CD14-positive monocyte (primary cell): ENCODE data around the gene MAPK4. TPM values are rescaled to one million over a fixed set of nuclear protein-coding genes. Genes with fewer than 3 reads are reported as not detected.

Experiments used
- DNase-seq, 3 donors: peaks; one replicate each; pipeline ENCODE4 v3.0.0-alpha.2; 2011 to 2022
- H2AFZ ChIP-seq: 2 replicates; pipeline ENCODE4 v1.6.0; 2012; ENCODE audit warnings: mild to moderate bottlenecking, low read depth, low read length, inconsistent platforms; ENCODE audit not compliant: insufficient read depth, poor library complexity, severe bottlenecking
- H3K27ac ChIP-seq, 2 donors: 1 replicate in 1 of 2; 2 replicates in 1 of 2; pipeline ENCODE4 v1.5.1; 2012 to 2013; ENCODE audit warnings: low read length in 2 of 2, control low read depth in 1 of 2, inconsistent platforms in 1 of 2, low read depth in 1 of 2, mild to moderate bottlenecking in 1 of 2
- H3K27me3 ChIP-seq, 2 donors: one replicate each; pipeline versions ENCODE4 v1.6.0 to v1.6.1; 2011 to 2013; ENCODE audit warnings: low read length in 2 of 2; ENCODE audit not compliant: control insufficient read depth in 2 of 2, insufficient read depth in 2 of 2
- H3K36me3 ChIP-seq, 2 donors: replicated peaks in 1 of 2; 1 replicate in 1 of 2; 2 replicates in 1 of 2; pipeline versions ENCODE4 v1.5.1 to v1.6.1; 2012 to 2013; ENCODE audit warnings: low read length in 2 of 2, control low read depth in 1 of 2, inconsistent platforms in 1 of 2, mild to moderate bottlenecking in 1 of 2; ENCODE audit not compliant: insufficient read depth in 2 of 2, control insufficient read depth in 1 of 2
- H3K4me1 ChIP-seq, 2 donors: 1 replicate in 1 of 2; 2 replicates in 1 of 2; pipeline versions ENCODE4 v1.5.1 to v1.6.1; 2012 to 2013; ENCODE audit warnings: low read length in 2 of 2, control low read depth in 1 of 2, inconsistent platforms in 1 of 2, mild to moderate bottlenecking in 1 of 2, moderate library complexity in 1 of 2; ENCODE audit not compliant: insufficient read depth in 2 of 2, control insufficient read depth in 1 of 2
- H3K4me2 ChIP-seq: replicated peaks from 2 replicates; pipeline ENCODE3; 2012; ENCODE audit warnings: low read length, moderate library complexity, mild to moderate bottlenecking; ENCODE audit not compliant: poor library complexity, severe bottlenecking; ENCODE audit errors: extremely low read depth
- H3K4me3 ChIP-seq, 3 experiments: fragments of 200-600 bp in 1 of 3; sonication (generic) in 1 of 3; replicated peaks in 1 of 3; 1 replicate in 2 of 3; 2 replicates in 1 of 3; pipeline ENCODE4 v1.5.1; 2011 to 2013; ENCODE audit warnings: low read length in 3 of 3, mild to moderate bottlenecking in 3 of 3, control low read depth in 2 of 3, low read depth in 2 of 3, inconsistent platforms in 1 of 3, moderate library complexity in 1 of 3
- H3K79me2 ChIP-seq: 2 replicates; pipeline ENCODE4 v1.6.0; 2012; ENCODE audit warnings: mild to moderate bottlenecking, control low read depth, inconsistent platforms, low read length, moderate library complexity; ENCODE audit not compliant: insufficient read depth
- H3K9ac ChIP-seq: 2 replicates; pipeline ENCODE4 v1.6.0; 2017; ENCODE audit warnings: low read length, mild to moderate bottlenecking; ENCODE audit not compliant: insufficient read depth, poor library complexity, severe bottlenecking
- H3K9me3 ChIP-seq, 2 donors: replicated peaks in 1 of 2; 1 replicate in 1 of 2; 2 replicates in 1 of 2; pipeline versions ENCODE4 v1.5.1 to v1.6.1; 2012 to 2013; ENCODE audit warnings: low read length in 2 of 2, control low read depth in 1 of 2; ENCODE audit not compliant: control insufficient read depth in 1 of 2, insufficient read depth in 1 of 2
- H4K20me1 ChIP-seq: 2 replicates; pipeline ENCODE4 v1.6.0; 2012; ENCODE audit warnings: mild to moderate bottlenecking, low read length, control low read depth, moderate library complexity; ENCODE audit not compliant: insufficient read depth
- H3K27ac Mint-ChIP-seq, 7 donors: one replicate each; pipeline ENCODE4 v1.8.0; 2020; ENCODE audit warnings: mild to moderate bottlenecking in 7 of 7, mixed read lengths in 7 of 7, moderate library complexity in 6 of 7, inconsistent platforms in 2 of 7
- H3K27me3 Mint-ChIP-seq, 3 donors: one replicate each; pipeline ENCODE4 v1.8.0; 2021 to 2022; ENCODE audit warnings: low read depth in 3 of 3, mild to moderate bottlenecking in 3 of 3, mixed read lengths in 3 of 3, moderate library complexity in 3 of 3, inconsistent platforms in 1 of 3
- H3K36me3 Mint-ChIP-seq, 2 donors: one replicate each; pipeline ENCODE4 v1.8.0; 2020; ENCODE audit warnings: mixed read lengths in 2 of 2, inconsistent platforms in 1 of 2, mild to moderate bottlenecking in 1 of 2
- H3K4me1 Mint-ChIP-seq: one replicate; pipeline ENCODE4 v1.8.0; 2020; ENCODE audit warnings: mild to moderate bottlenecking, mixed read lengths
- H3K4me3 Mint-ChIP-seq, 2 donors: one replicate each; pipeline ENCODE4 v1.8.0; 2020; ENCODE audit warnings: mild to moderate bottlenecking in 2 of 2, mixed read lengths in 2 of 2, moderate library complexity in 1 of 2
- H3K9me3 Mint-ChIP-seq, 7 donors: one replicate each; pipeline ENCODE4 v1.8.0; 2020 to 2022; ENCODE audit warnings: mixed read lengths in 7 of 7, mild to moderate bottlenecking in 6 of 7, moderate library complexity in 6 of 7, inconsistent platforms in 2 of 7
- CTCF ChIP-seq: fragments of 200-600 bp; IDR thresholded peaks from one replicate; pipeline ENCODE4 v1.8.0; 2022; ENCODE audit warnings: antibody characterized with exemption, mild to moderate bottlenecking
- WGBS: methylation state at CpG from one replicate; pipeline ENCODE4 v1.1.5; 2013; ENCODE audit warnings: missing lambda C conversion rate; ENCODE audit not compliant: insufficient coverage; 5-methylcytosine and 5-hydroxymethylcytosine counted together
- intact Hi-C, 2 donors: fragments of 100-400 bp; cut with micrococcal nuclease; formaldehyde crosslinking; loops; one replicate each; pipeline versions ENCODE4 v1.15.0 to v1.15.1; 2023
- polyA plus RNA-seq, 3 donors: library from polyadenylated mRNA; depleted of rRNA in 1 of 3; unstranded in 2 of 3; stranded (reverse) in 1 of 3; fragments of 300-500 nt in 2 of 3; fragments of >200 nt in 1 of 3; fragmentation: Illumina TruSeq in 2 of 3; gene quantifications; 1 replicate in 2 of 3; 2 replicates in 1 of 3; pipeline ENCODE4 v1.2.3, GENCODE V29; 2012 to 2021

MAPK4 gene
- polyA plus RNA-seq, 3 donors, result not detected

GRCh38 chr18:50656396-50656795, 96.5 kb downstream of the MAPK4 start:
- Histone ChIP-seq H3K27me3 (no peaks in the 10 kb centered on the region), H3K4me2 (no peak overlapping the region), H3K27ac (no peak overlapping the region), H3K9me3 (peaks cover 0 to 2% of the 10 kb centered on the region in 2 donors), H3K9ac (no peak overlapping the region), H3K79me2 (no peaks in the 10 kb centered on the region), H3K36me3 (no peaks in the 10 kb centered on the region), H3K4me3 (no peak overlapping the region), H3K4me1 (no peaks in the 10 kb centered on the region), H4K20me1 (no peaks in the 10 kb centered on the region), H2AFZ (no peak overlapping the region)
- Mint-ChIP-seq H3K27ac (no peak overlapping the region), H3K4me1 (no peaks in the 10 kb centered on the region), H3K9me3 (peaks cover 2 to 13% (median 7%) of the 10 kb centered on the region in 7 donors), H3K27me3 (peaks cover 0 to 5% (median 2%) of the 10 kb centered on the region in 3 donors), H3K36me3 (no peaks in the 10 kb centered on the region), H3K4me3 (no peak overlapping the region)
- 100% methylated on average over 1 of the region's 2 CpGs for WGBS
- no peak for DNase-seq
- intact Hi-C loops, result no loop called here
- TF ChIP-seq CTCF, result no peak

GRCh38 chr18:50656841-50657470, 97.1 kb downstream of the MAPK4 start:
- Histone ChIP-seq H3K4me1 (no peaks in the 10 kb centered on the region), H4K20me1 (no peaks in the 10 kb centered on the region), H2AFZ (no peak overlapping the region), H3K4me2 (no peak overlapping the region), H3K27me3 (no peaks in the 10 kb centered on the region), H3K9ac (no peak overlapping the region), H3K9me3 (peaks cover 0 to 2% of the 10 kb centered on the region in 2 donors), H3K4me3 (no peak overlapping the region), H3K79me2 (no peaks in the 10 kb centered on the region), H3K36me3 (no peaks in the 10 kb centered on the region), H3K27ac (no peak overlapping the region)
- Mint-ChIP-seq H3K27ac (no peak overlapping the region), H3K4me3 (no peak overlapping the region), H3K4me1 (no peaks in the 10 kb centered on the region), H3K9me3 (peaks cover 3 to 15% (median 7%) of the 10 kb centered on the region in 7 donors), H3K27me3 (peaks cover 0 to 5% (median 2%) of the 10 kb centered on the region in 3 donors), H3K36me3 (no peaks in the 10 kb centered on the region)
- TF ChIP-seq CTCF, result no peak
- WGBS, result 44% methylated on average over 2 of the region's 8 CpGs
- no peak for DNase-seq
- intact Hi-C loops, result no loop called here
